K562 (cell line): ENCODE measurements around the gene FNDC1. TPM values are rescaled to one million over a fixed set of nuclear protein-coding genes. Genes with fewer than 3 reads are reported as not detected.

ENCODE experiments used
- EWSR1 ChIP-seq: fragments of 450-650 bp; IDR thresholded peaks from 2 replicates; pipeline ENCODE4 v1.6.1; 2018; ENCODE audit warnings: borderline replicate concordance, mild to moderate bottlenecking, low read depth, moderate library complexity; ENCODE audit not compliant: partially characterized antibody
- RBM22 ChIP-seq: fragments of 200-400 bp; formaldehyde crosslinking; IDR thresholded peaks from 2 replicates; pipeline ENCODE4 v1.6.1; 2018; ENCODE audit warnings: low read length, low read depth; ENCODE audit not compliant: poor library complexity, severe bottlenecking
- ZBTB1 ChIP-seq: sonication (generic); formaldehyde crosslinking; IDR thresholded peaks from 2 replicates; pipeline ENCODE4 v1.8.1; 2023; ENCODE audit warnings: missing genetic modification reagents, low read depth, mild to moderate bottlenecking, borderline replicate concordance
- ZC3H8 ChIP-seq: fragments of 450-650 bp; IDR thresholded peaks from 2 replicates; pipeline ENCODE4 v1.6.1; 2017
- ZNF551 ChIP-seq: fragments of 250-450 bp; sonication (Bioruptor Pico); IDR thresholded peaks from 2 replicates; pipeline ENCODE4 v1.5.0; 2021; ENCODE audit warnings: mild to moderate bottlenecking, moderate library complexity
- polyA plus RNA-seq, 8 experiments: library from polyadenylated mRNA; depleted of rRNA in 4 of 8; stranded (reverse) in 5 of 8; unstranded in 3 of 8; fragments of >200 nt; fragmentation: Nextera tagmentation in 2 of 8; fragmentation: Illumina TruSeq in 1 of 8; extraction: Ambion mirVana in 2 of 8; extraction: Trizol in 1 of 8; gene quantifications; 2 replicates each; pipeline versions ENCODE4 v1.2.1 to v1.2.3, GENCODE V29; 2011 to 2014; ENCODE audit warnings: inconsistent platforms in 1 of 8, missing spikeins in 1 of 8
- total RNA-seq, 7 experiments: library from RNA; depleted of rRNA in 6 of 7; stranded (reverse); fragments of >200 nt in 6 of 7; fragmentation: Illumina TruSeq in 2 of 7; extraction: Trizol in 2 of 7; gene quantifications; 2 replicates each; pipeline versions ENCODE4 v1.2.1 to v1.2.3, GENCODE V29; 2011 to 2021; ENCODE audit warnings: low replicate concordance in 1 of 7
- TF ChIP-seq, protein P1 (sequence below): sonication (generic); formaldehyde crosslinking; IDR thresholded peaks from 2 replicates; pipeline ENCODE4 v1.8.0; 2023; ENCODE audit warnings: missing genetic modification reagents, mild to moderate bottlenecking, borderline replicate concordance

The FNDC1 gene
- total and polyA plus RNA-seq, 9 of the 15 experiments (the other 6 are each of a cell fraction or from before 2014, with no cell fraction given) = not detected

DNA sequence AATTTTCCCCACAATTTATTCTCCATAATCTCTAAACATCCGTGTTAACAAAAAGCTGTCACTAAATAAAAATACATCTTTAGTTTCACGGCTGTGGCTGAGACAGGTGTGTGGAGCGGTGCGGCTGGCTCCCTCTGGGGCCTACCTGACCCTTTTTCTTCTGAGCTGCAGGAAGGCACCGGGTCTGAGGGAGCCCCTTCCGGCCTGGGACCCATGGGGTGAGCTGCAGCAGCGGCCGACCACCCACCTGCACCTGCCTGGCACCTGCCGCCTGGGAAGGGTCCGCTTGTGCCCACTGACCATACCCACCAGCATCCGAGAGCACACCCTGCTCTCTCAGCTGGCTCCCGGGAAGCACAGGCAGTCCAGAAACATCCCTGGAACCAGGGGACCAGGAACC, 41.5 kb upstream of the FNDC1 start (continued):
- TF ChIP-seq, protein P1, sequence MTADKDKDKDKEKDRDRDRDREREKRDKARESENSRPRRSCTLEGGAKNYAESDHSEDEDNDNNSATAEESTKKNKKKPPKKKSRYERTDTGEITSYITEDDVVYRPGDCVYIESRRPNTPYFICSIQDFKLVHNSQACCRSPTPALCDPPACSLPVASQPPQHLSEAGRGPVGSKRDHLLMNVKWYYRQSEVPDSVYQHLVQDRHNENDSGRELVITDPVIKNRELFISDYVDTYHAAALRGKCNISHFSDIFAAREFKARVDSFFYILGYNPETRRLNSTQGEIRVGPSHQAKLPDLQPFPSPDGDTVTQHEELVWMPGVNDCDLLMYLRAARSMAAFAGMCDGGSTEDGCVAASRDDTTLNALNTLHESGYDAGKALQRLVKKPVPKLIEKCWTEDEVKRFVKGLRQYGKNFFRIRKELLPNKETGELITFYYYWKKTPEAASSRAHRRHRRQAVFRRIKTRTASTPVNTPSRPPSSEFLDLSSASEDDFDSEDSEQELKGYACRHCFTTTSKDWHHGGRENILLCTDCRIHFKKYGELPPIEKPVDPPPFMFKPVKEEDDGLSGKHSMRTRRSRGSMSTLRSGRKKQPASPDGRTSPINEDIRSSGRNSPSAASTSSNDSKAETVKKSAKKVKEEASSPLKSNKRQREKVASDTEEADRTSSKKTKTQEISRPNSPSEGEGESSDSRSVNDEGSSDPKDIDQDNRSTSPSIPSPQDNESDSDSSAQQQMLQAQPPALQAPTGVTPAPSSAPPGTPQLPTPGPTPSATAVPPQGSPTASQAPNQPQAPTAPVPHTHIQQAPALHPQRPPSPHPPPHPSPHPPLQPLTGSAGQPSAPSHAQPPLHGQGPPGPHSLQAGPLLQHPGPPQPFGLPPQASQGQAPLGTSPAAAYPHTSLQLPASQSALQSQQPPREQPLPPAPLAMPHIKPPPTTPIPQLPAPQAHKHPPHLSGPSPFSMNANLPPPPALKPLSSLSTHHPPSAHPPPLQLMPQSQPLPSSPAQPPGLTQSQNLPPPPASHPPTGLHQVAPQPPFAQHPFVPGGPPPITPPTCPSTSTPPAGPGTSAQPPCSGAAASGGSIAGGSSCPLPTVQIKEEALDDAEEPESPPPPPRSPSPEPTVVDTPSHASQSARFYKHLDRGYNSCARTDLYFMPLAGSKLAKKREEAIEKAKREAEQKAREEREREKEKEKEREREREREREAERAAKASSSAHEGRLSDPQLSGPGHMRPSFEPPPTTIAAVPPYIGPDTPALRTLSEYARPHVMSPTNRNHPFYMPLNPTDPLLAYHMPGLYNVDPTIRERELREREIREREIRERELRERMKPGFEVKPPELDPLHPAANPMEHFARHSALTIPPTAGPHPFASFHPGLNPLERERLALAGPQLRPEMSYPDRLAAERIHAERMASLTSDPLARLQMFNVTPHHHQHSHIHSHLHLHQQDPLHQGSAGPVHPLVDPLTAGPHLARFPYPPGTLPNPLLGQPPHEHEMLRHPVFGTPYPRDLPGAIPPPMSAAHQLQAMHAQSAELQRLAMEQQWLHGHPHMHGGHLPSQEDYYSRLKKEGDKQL (CRISPR knock-in tag) = no peak
- no peak for TF ChIP-seq ZC3H8
- TF ChIP-seq ZNF551 (CRISPR knock-in tag) = no peak
- no peak for TF ChIP-seq ZBTB1 (CRISPR knock-in tag)
- no peak for TF ChIP-seq RBM22
- no peak for TF ChIP-seq EWSR1
